H9 (cell line): ENCODE results near the gene SP6. TPM values are rescaled to one million over a fixed set of nuclear protein-coding genes. Genes with fewer than 3 reads are reported as not detected.

ENCODE experiments used
- DNase-seq: peaks from one replicate; pipeline ENCODE4 v3.0.0-alpha.2; 2017
- H2AFZ ChIP-seq: one replicate; pipeline ENCODE4 v1.6.1; 2013; ENCODE audit warnings: mild to moderate bottlenecking, low read length, control low read depth, moderate library complexity
- H2AK5ac ChIP-seq: 2 replicates; pipeline ENCODE4 v1.6.1; 2013; ENCODE audit warnings: low read length, control low read depth, mixed read lengths; ENCODE audit not compliant: insufficient read length
- H2BK120ac ChIP-seq: one replicate; pipeline ENCODE4 v1.6.1; 2013; ENCODE audit warnings: low read depth, mild to moderate bottlenecking, low read length, control low read depth, inconsistent platforms; ENCODE audit not compliant: poor library complexity, severe bottlenecking
- H2BK12ac ChIP-seq: 2 replicates; pipeline ENCODE4 v1.6.1; 2013; ENCODE audit warnings: low read length, control low read depth, mixed read lengths, low read depth; ENCODE audit not compliant: insufficient read length
- H2BK15ac ChIP-seq: 2 replicates; pipeline ENCODE4 v1.6.1; 2013; ENCODE audit warnings: low read depth, low read length, control low read depth
- H2BK20ac ChIP-seq: one replicate; pipeline ENCODE4 v1.6.1; 2013; ENCODE audit warnings: low read depth, mild to moderate bottlenecking, low read length, control low read depth, inconsistent platforms; ENCODE audit not compliant: poor library complexity, severe bottlenecking
- H2BK5ac ChIP-seq: 2 replicates; pipeline ENCODE4 v1.6.1; 2013; ENCODE audit warnings: low read length, control low read depth, mixed read lengths; ENCODE audit not compliant: insufficient read length
- H3K14ac ChIP-seq: 2 replicates; pipeline ENCODE4 v1.6.1; 2013; ENCODE audit warnings: low read length, control low read depth; ENCODE audit not compliant: insufficient read depth
- H3K18ac ChIP-seq: 2 replicates; pipeline ENCODE4 v1.6.1; 2013; ENCODE audit warnings: low read depth, mild to moderate bottlenecking, mixed read lengths, low read length, control low read depth; ENCODE audit not compliant: insufficient read length
- H3K23ac ChIP-seq: 2 replicates; pipeline ENCODE4 v1.6.1; 2013; ENCODE audit warnings: low read length, control low read depth, mixed read lengths, low read depth; ENCODE audit not compliant: insufficient read length
- H3K23me2 ChIP-seq: 2 replicates; pipeline ENCODE4 v1.6.1; 2013; ENCODE audit warnings: low read depth, mild to moderate bottlenecking, mixed read lengths, low read length, control low read depth; ENCODE audit not compliant: insufficient read length, poor library complexity, severe bottlenecking
- H3K27ac ChIP-seq: 2 replicates; pipeline ENCODE4 v1.5.1; 2013; ENCODE audit warnings: low read length, control low read depth, mixed read lengths, low read depth; ENCODE audit not compliant: insufficient read length
- H3K27me3 ChIP-seq: 2 replicates; pipeline ENCODE4 v1.6.1; 2013; ENCODE audit warnings: low read length, control low read depth, inconsistent platforms; ENCODE audit not compliant: insufficient read depth
- H3K4ac ChIP-seq: 2 replicates; pipeline ENCODE4 v1.6.1; 2013; ENCODE audit warnings: low read depth, mild to moderate bottlenecking, control low read depth, inconsistent platforms, low read length, moderate library complexity
- H3K4me1 ChIP-seq: 2 replicates; pipeline ENCODE4 v1.6.1; 2013; ENCODE audit warnings: low read length, control low read depth, inconsistent platforms; ENCODE audit not compliant: insufficient read depth
- H3K4me2 ChIP-seq: 2 replicates; pipeline ENCODE4 v1.6.1; 2013; ENCODE audit warnings: low read length, control low read depth, mixed read lengths; ENCODE audit not compliant: insufficient read length, insufficient read depth
- H3K56ac ChIP-seq: 2 replicates; pipeline ENCODE4 v1.6.1; 2013; ENCODE audit warnings: low read depth, mild to moderate bottlenecking, mixed read lengths, low read length, control low read depth; ENCODE audit not compliant: insufficient read length
- H3K79me1 ChIP-seq: 2 replicates; pipeline ENCODE4 v1.6.1; 2013; ENCODE audit warnings: low read depth, mild to moderate bottlenecking, moderate library complexity, low read length, control low read depth, inconsistent platforms; ENCODE audit not compliant: insufficient read depth, poor library complexity, severe bottlenecking
- H3K79me2 ChIP-seq: 2 replicates; pipeline ENCODE4 v1.6.1; 2013; ENCODE audit warnings: low read length, control low read depth, inconsistent platforms; ENCODE audit not compliant: insufficient read depth
- H3K9ac ChIP-seq: 2 replicates; pipeline ENCODE4 v1.6.1; 2013; ENCODE audit warnings: low read length, control low read depth, mixed read lengths; ENCODE audit not compliant: insufficient read length; ENCODE audit errors: extremely low read depth
- H3K9me3 ChIP-seq: one replicate; pipeline ENCODE4 v1.6.1; 2013; ENCODE audit warnings: low read depth, low read length, inconsistent platforms; ENCODE audit not compliant: control insufficient read depth
- H3T11ph ChIP-seq: one replicate; pipeline ENCODE4 v1.6.1; 2013; ENCODE audit warnings: mild to moderate bottlenecking, low read length, control low read depth, inconsistent platforms
- H4K20me1 ChIP-seq: one replicate; pipeline ENCODE4 v1.6.1; 2013; ENCODE audit not compliant: control insufficient read depth, insufficient read length, insufficient read depth
- H4K5ac ChIP-seq: 2 replicates; pipeline ENCODE4 v1.6.1; 2013; ENCODE audit warnings: low read depth, mild to moderate bottlenecking, mixed read lengths, low read length, control low read depth; ENCODE audit not compliant: insufficient read length
- H4K8ac ChIP-seq: replicated peaks from 2 replicates; pipeline ENCODE4 v1.6.1; 2013; ENCODE audit warnings: low read length, control low read depth, mixed read lengths, low read depth; ENCODE audit not compliant: insufficient read length
- H4K91ac ChIP-seq: 2 replicates; pipeline ENCODE4 v1.6.1; 2013; ENCODE audit warnings: low read depth, mild to moderate bottlenecking, moderate library complexity, mixed read lengths, low read length, control low read depth; ENCODE audit not compliant: insufficient read length
- H3K27ac Mint-ChIP-seq, 3 experiments: 2 replicates in 2 of 3; 3 replicates in 1 of 3; pipeline ENCODE4 v1.8.0; 2020 to 2021; ENCODE audit warnings: mixed read lengths in 3 of 3, mild to moderate bottlenecking in 1 of 3, moderate library complexity in 1 of 3
- H3K27me3 Mint-ChIP-seq: 2 replicates; pipeline ENCODE4 v1.8.0; 2021; ENCODE audit warnings: low read depth, mild to moderate bottlenecking, moderate library complexity, mixed read lengths
- H3K36me3 Mint-ChIP-seq, 3 experiments: 2 replicates in 2 of 3; 3 replicates in 1 of 3; pipeline ENCODE4 v1.8.0; 2020 to 2021; ENCODE audit warnings: low read depth in 3 of 3, mixed read lengths in 3 of 3; ENCODE audit not compliant: insufficient read depth in 1 of 3
- H3K4me1 Mint-ChIP-seq, 2 experiments: 2 replicates each; pipeline ENCODE4 v1.8.0; 2020; ENCODE audit warnings: mixed read lengths in 2 of 2
- H3K4me3 Mint-ChIP-seq, 2 experiments: 2 replicates in 1 of 2; 3 replicates in 1 of 2; pipeline ENCODE4 v1.8.0; 2020 to 2021; ENCODE audit warnings: mild to moderate bottlenecking in 2 of 2, mixed read lengths in 2 of 2, moderate library complexity in 1 of 2
- H3K9me3 Mint-ChIP-seq, 2 experiments: 2 replicates in 1 of 2; 3 replicates in 1 of 2; pipeline ENCODE4 v1.8.0; 2020; ENCODE audit warnings: mild to moderate bottlenecking in 2 of 2, mixed read lengths in 2 of 2, moderate library complexity in 1 of 2
- WGBS: extraction: QIAGEN DNeasy Blood & Tissue Kit; methylation state at CpG from one replicate; pipeline ENCODE4 v1.1.7; 2013; ENCODE audit warnings: missing lambda C conversion rate, low lambda C conversion rate, mixed read lengths; ENCODE audit not compliant: insufficient read length; ENCODE audit errors: extremely low coverage; 5-methylcytosine and 5-hydroxymethylcytosine counted together
- total RNA-seq: library from RNA; stranded (reverse); gene quantifications from 2 replicates; pipeline ENCODE4 v1.2.1, GENCODE V29; 2021
- TF ChIP-seq, protein P1 (sequence below): fragments of 200-600 bp; sonication (generic); conservative IDR thresholded peaks from 3 replicates; pipeline ENCODE4 v1.8.0; 2021; ENCODE audit warnings: antibody characterized with exemption, mild to moderate bottlenecking

The SP6 gene
- total RNA-seq, 1 experiment from 2014 or later: 0.90 TPM

DNA sequence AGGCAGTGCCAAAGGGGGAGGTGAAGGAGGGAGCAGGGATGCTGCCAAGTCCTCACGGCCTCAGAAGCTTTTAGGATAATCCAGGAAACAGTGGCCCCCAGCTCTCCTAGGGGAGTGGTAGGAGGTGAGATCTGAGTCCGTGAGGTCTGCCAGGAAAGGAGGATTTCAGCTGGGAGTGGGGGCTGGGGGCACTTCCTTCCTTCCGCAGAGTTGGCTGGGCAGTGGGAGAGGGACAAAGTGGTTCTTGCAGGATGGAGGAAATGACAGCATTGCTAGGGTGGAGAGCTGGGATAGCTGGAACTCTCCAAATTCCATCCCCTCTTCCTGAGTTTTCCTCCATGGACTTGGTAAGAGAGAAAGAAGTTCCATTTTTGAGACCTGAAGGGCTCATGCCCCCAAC, 4.8 kb upstream of the SP6 start:
- no peaks in the 10 kb centered on the region for H3K9me3 ChIP-seq
- Mint-ChIP-seq H3K4me3 (no peak overlapping the region), H3K27me3 (peaks cover 86% of the 10 kb centered on the region), H3K4me1 (peaks cover 34 to 42% of the 10 kb centered on the region in 2 experiments), H3K27ac (no peak overlapping the region), H3K9me3 (no peaks in the 10 kb centered on the region; a peak in 1 of 5 replicates), H3K36me3 (no peaks in the 10 kb centered on the region)
- H2BK12ac ChIP-seq: no peak overlapping the region
- TF ChIP-seq, protein P1, sequence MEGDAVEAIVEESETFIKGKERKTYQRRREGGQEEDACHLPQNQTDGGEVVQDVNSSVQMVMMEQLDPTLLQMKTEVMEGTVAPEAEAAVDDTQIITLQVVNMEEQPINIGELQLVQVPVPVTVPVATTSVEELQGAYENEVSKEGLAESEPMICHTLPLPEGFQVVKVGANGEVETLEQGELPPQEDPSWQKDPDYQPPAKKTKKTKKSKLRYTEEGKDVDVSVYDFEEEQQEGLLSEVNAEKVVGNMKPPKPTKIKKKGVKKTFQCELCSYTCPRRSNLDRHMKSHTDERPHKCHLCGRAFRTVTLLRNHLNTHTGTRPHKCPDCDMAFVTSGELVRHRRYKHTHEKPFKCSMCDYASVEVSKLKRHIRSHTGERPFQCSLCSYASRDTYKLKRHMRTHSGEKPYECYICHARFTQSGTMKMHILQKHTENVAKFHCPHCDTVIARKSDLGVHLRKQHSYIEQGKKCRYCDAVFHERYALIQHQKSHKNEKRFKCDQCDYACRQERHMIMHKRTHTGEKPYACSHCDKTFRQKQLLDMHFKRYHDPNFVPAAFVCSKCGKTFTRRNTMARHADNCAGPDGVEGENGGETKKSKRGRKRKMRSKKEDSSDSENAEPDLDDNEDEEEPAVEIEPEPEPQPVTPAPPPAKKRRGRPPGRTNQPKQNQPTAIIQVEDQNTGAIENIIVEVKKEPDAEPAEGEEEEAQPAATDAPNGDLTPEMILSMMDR: no peak
- H2BK5ac ChIP-seq: no peak overlapping the region
- H4K91ac ChIP-seq: no peak overlapping the region
- no peak overlapping the region for H3K27ac ChIP-seq
- H2BK15ac ChIP-seq: no peak overlapping the region
- DNase-seq: no peak
- H3K18ac ChIP-seq: no peak overlapping the region
- no peak overlapping the region for H2BK120ac ChIP-seq
- no peak overlapping the region for H3K56ac ChIP-seq
- no peaks in the 10 kb centered on the region for H4K20me1 ChIP-seq
- peaks cover 27% of the 10 kb centered on the region for H3K27me3 ChIP-seq
- H3K79me1 ChIP-seq: no peaks in the 10 kb centered on the region
- no peak overlapping the region; the same call in 1 of the 2 replicates for H3K14ac ChIP-seq
- no peak overlapping the region for H3K4ac ChIP-seq
- no peak overlapping the region for H3K9ac ChIP-seq
- no CpG with 5 or more reads among the region's 3 CpGs for WGBS
- peaks cover 3% of the 10 kb centered on the region for H3K4me1 ChIP-seq
- H2AK5ac ChIP-seq: no peak overlapping the region
- H3T11ph ChIP-seq: no peak overlapping the region
- no peak overlapping the region for H3K23ac ChIP-seq
- no peak overlapping the region for H3K4me2 ChIP-seq
- H4K8ac ChIP-seq: no peak overlapping the region
- H4K5ac ChIP-seq: no peak overlapping the region
- peaks cover 13% of the 10 kb centered on the region for H3K23me2 ChIP-seq
- no peak overlapping the region for H2AFZ ChIP-seq
- no peak overlapping the region for H2BK20ac ChIP-seq
- no peaks in the 10 kb centered on the region for H3K79me2 ChIP-seq
